ENCODE data around the gene DNER.
"Not testable (repeated sequence)": the region's sequence is repeated elsewhere in the genome, so short reads cannot be mapped to it uniquely, and the experiment has no call there.

The DNER gene

DNA sequence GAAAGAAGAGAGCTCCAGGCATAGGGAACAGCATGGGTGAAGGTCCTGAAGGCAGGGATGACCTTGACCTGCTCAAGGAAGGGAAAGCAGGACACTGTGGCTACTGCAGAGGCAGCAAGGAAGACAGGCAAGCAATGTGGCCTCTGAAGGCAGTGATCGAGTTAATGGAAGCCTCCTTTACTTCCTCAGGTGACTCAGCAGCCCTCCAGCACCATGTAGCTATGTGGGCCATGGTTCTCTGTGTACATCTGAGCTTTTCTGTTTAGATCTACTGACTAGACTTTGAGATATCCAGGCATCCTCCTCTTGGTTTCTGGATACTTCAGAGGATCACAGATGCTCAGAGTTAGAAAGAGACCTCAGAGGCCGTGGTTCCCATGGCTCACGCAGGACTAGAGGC lies 336.0 kb downstream of the DNER start:
- DNase-seq, result no peak

GRCh38 chr2:229376866-229377265 lies 337.5 kb downstream of the DNER start:
- DNase-seq, result no peak

- no peak for DNase-seq
Observed at GRCh38 chr2:229375251-229375650, 339.1 kb downstream of the DNER start.

DNA sequence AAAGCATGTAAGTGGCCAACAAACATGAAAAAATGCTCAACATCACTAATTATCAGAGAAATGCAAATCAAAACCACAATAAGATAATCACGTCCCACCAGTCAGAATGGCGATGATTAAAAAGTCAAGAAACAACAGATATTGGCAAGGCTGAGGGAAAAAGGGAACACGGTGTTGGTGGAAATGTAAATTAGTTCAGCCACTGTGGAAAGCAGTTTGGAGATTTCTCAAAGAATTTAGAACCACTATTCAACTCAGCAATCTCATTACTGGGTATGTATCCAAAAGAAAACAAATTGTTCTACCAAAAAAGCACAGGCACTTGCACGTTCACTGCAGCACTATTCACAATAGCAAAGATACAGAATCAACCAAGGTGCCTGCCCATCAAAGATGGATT lies 341.0 kb downstream of the DNER start:
- not testable (repeated sequence) for DNase-seq

- DNase-seq, result no peak
Observed at GRCh38 chr2:229372207-229372606, 342.1 kb downstream of the DNER start.

DNA sequence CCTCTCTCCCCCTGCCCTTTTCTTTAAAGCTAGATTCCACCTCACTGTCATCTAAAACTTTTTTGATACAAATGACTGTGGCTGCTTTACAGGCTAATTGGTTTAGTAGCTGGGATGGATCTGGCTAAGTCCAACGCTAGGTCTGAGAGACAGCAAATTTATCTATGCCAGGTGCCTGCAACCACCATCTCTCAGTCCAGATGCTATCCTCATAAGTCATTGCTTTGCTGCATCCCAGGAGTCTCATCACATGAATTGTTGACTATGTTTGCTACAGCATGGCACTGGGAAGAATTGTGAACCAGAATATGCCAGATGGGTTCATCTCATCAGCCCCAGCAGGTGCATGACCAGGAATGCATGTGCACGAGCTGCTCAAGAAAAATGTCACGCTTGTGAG lies 343.3 kb downstream of the DNER start:
- no peak for DNase-seq

DNA sequence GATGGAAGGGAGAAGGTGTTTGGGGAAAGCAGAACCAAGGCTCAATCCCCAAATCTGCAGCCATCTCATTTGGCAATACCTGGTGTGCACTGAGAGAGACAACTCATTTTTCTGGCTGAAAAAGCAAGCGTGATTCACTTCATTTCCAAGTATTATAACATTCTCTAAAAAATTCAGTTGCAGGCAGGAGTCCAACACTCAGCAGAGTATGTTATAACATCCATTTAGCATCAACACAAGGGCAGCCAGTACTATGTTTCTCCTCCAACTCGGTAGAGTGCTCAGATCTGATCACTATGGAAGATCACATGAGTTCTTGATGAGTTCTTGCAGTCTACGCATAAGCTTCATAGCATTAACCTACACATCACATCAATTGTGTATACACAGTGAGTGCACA lies 343.8 kb downstream of the DNER start:
- DNase-seq, result no peak

GRCh38 chr2:229363185-229363814 lies 351.1 kb downstream of the DNER start:
- DNase-seq, result no peak

GRCh38 chr2:229350883-229351282 lies 363.5 kb downstream of the DNER start:
- DNase-seq, result no peak

DNA sequence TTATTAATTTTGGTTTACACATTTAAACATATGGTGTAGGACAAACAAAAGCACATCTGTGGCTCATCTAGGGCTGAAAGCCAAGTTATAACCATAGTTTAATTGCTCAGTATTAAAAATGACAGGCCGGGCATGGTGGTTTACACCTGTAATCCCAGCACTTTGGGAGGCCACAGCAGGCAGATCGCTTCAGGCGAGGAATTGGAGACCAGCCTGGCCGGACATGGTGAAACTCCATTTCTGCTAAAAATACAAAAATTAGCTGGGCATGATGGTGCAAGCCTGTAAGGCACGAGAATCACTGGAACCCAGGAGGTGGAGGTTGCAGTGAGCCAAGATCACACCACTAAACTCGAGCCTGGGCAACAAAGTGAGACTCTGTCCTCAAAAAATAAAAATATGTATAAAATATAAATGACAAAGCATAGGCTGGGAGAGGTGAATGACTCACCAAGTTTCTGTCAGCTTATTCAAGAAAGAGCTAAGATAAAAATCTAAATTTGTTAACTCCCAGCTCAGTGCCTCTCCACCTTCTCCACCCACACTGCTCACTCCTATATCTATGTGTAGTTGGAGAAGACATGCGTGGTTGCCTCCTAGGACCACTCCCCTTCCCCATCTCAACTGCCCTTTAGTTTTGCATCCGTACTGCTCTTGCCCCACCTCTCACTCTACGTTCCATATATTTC lies 364.1 kb downstream of the DNER start:
- no peak for DNase-seq

DNA sequence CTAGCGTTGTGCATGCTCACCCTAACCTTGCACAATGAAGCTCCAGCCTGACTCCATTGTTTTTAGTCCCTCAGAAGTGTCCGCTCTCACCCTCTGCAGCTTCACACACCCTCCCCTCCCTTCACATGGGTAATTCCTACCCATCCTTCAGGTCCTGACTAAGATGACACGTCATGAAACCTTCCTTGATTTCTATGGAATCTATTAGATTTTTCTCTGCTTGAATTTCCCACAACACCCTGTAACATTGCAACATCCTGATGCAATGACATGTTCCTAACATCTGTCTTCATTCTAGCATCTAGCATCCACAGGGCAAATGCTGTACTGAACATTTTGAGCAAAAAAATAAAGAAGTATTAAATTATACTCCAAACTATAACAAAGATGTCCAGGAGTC lies 366.2 kb downstream of the DNER start:
- no peak for DNase-seq

- no peak for DNase-seq
Observed at GRCh38 chr2:229346816-229347540, 367.4 kb downstream of the DNER start.

DNA sequence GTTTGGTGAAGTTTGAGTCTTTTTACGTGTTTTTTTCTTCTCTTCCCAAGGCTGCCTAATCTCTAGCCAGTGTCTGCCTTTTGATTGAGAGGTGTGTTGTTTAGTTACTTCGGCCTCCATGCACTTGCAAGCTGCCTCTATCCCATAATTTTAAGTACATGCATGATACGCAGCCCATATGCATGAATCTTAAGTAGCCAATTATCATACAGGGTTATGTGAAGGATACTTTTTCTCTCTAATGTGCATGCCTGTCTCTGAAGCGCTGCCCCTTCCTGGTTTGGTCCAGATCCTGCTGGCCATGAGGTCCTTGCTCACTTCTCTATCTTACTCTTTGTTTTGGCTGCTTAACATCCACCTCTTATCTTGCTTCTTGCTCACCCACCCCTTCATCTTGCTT lies 369.4 kb downstream of the DNER start:
- DNase-seq, result no peak

- no peak for DNase-seq
Observed at GRCh38 chr2:229344151-229344551, 370.2 kb downstream of the DNER start.

DNA sequence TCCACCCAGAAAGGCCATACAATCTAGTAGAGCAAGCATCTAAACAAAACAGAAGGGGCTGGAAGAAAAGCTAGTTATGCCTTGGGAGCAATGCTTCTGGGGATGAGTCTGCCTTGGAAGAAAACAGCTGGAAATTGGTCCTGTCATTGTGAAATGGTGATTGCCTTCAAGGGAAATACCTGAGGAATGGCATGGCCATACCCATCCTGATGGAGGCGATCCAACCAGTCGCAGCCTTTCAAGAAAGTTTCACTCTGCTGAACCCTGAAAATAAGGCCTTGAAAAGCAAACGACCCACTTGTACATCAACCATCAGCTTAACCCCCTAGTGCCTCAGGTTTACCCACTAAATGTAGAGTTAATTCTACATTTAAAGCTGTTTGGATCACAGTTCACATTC lies 370.7 kb downstream of the DNER start:
- DNase-seq, result no peak

GRCh38 chr2:229342376-229342775 lies 372.0 kb downstream of the DNER start:
- DNase-seq, result no peak

DNA sequence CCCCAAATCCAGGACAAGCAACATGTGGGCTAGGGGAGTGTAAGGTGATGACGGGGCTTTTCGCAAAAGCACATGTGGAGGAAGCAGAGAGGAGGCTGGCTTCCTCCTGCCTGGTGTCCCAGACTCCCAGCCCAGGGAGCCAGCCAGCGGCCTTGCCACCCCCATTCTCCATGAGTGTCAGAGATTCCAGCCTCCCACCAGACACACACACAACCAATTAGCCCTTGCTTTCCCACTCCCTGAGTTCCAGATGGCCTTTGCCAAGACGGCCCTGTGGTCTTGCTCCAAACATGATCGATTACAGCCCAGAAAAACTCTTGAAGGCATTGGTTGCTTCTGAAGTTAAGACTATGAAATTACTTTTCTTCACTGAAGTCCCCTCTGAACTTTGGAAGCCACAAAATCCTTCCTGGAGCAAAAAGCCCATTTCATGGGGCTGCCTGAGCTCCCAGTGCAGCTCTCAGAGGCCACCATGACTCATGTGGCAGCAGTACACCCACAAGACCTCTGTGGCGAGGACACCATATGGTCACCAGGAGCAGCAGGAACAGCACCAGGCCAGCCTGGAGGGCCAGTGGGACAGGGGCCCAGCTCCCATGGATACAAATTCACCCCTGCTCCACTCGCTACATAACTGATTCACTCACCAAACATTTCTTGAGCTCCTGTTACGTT lies 374.1 kb downstream of the DNER start:
- no peak for DNase-seq

- DNase-seq, result no peak
Observed at GRCh38 chr2:229339618-229340017, 374.7 kb downstream of the DNER start.

- DNase-seq, result not testable (repeated sequence)
Observed at GRCh38 chr2:229339171-229339570, 375.2 kb downstream of the DNER start.

GRCh38 chr2:229335877-229336346 lies 378.4 kb downstream of the DNER start:
- DNase-seq, result no peak

DNA sequence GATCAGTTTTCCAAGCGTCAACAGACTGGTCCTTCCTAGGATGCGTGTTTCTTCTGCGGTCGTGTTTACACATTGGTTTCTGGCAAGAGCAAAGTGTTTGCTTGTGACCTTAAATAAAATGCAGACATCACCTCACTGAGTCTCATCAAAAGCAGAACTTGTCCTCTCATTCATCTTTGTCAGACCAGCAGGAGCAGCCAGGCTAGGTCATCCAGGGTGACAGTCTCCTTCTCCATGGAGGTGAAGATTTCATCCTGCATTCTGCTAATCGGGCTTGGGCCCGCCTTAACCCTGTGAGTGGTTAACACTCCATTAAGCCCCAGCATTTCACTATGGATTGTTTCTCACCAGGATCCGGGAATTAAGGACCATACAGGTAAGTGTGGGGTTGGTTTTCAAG lies 379.0 kb downstream of the DNER start:
- DNase-seq, result no peak

- DNase-seq, result no peak
Observed at GRCh38 chr2:229330952-229331351, 383.4 kb downstream of the DNER start.

GRCh38 chr2:229319558-229319957 lies 394.8 kb downstream of the DNER start:
- no peak for DNase-seq

DNA sequence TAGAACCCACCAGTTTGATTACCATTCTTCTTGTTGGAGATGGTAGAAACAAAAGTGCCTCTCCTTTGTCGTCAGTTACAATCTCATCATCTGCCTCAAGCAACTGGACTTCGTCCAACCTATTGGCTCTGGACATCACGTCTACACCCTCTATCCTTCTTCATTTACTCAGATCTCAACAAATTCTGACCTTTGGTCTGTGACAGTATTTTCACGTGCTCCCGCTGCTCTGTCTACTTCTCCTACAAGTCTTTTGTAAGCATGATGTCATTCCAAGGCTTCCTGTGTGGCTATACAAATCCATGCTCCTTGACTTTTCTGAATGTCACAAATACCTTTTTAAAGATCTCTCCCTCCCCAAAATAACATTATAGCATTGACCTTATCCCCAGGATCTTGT lies 400.2 kb downstream of the DNER start:
- no peak for DNase-seq

Data from NCI-H2227 treated with DMSO at 0.1 percent for 48 hours (cell line).